Panc1 (cell line): Measurements from ENCODE around the gene PPP2R2B. TPM values are rescaled to one million over a fixed set of nuclear protein-coding genes. Genes with fewer than 3 reads are reported as not detected.

Source experiments
- ATAC-seq: fragments of 200-7000 bp; cut with Tn5 transposase; 2 replicates; pipeline ENCODE4 v1.9.1; 2020; ENCODE audit warnings: mild to moderate bottlenecking, moderate library complexity
- BruUV-seq: library from RNA; stranded (reverse); fragments of 400-500 nt; replicated peaks from 2 replicates; lab custom pipeline; 2021; lab: Mats Ljungman, UMichigan
- CTCF ChIA-PET: fragments of 300-600 bp; sonication (Branson Sonifier 250); formaldehyde crosslinking; loops from one replicate; lab custom pipeline; 2022; ENCODE audit warnings: antibody characterized with exemption; lab: Charles Lee
- POLR2A ChIA-PET: fragments of 300-600 bp; sonication (Branson Sonifier 250); formaldehyde crosslinking; loops from one replicate; lab custom pipeline; 2022; ENCODE audit warnings: antibody characterized with exemption; lab: Charles Lee
- DNase-seq: peaks from one replicate; pipeline ENCODE4 v3.0.0-alpha.2; 2010; ENCODE audit warnings: low read depth, low spot score
- H3K27ac ChIP-seq: 2 replicates; pipeline ENCODE4 v1.5.1; 2011; ENCODE audit warnings: mild to moderate bottlenecking, low read length, inconsistent platforms
- H3K27me3 ChIP-seq: fragments of 200-500 bp; sonication (Bioruptor generic); 2 replicates; pipeline ENCODE4 v1.6.0; 2014; ENCODE audit warnings: low read length, inconsistent platforms; ENCODE audit not compliant: control insufficient read depth, insufficient read depth
- H3K36me3 ChIP-seq: fragments of 200-500 bp; sonication (Bioruptor generic); 2 replicates; pipeline ENCODE4 v1.5.1; 2014; ENCODE audit warnings: inconsistent platforms, mild to moderate bottlenecking, low read length, moderate library complexity; ENCODE audit not compliant: control insufficient read depth, insufficient read depth
- H3K4me1 ChIP-seq: 2 replicates; pipeline ENCODE4 v1.5.1; 2011; ENCODE audit warnings: inconsistent platforms, mild to moderate bottlenecking, low read length, moderate library complexity; ENCODE audit not compliant: control insufficient read depth, insufficient read depth
- H3K4me3 ChIP-seq, 2 experiments: 2 replicates each; pipeline ENCODE4 v1.5.1; 2011 to 2012; ENCODE audit warnings: low read depth in 2 of 2, low read length in 2 of 2, mild to moderate bottlenecking in 2 of 2, inconsistent platforms in 1 of 2, moderate library complexity in 1 of 2
- H3K9me3 ChIP-seq: fragments of 200-500 bp; sonication (Bioruptor generic); 2 replicates; pipeline ENCODE4 v1.5.1; 2014; ENCODE audit warnings: low read depth, mild to moderate bottlenecking, inconsistent platforms, low read length, moderate library complexity; ENCODE audit not compliant: control insufficient read depth, insufficient read depth
- POLR2AphosphoS5 ChIP-seq: IDR thresholded peaks from 2 replicates; pipeline ENCODE4 v1.6.1; 2012; ENCODE audit warnings: mild to moderate bottlenecking, low read depth, low read length, moderate library complexity
- REST ChIP-seq, 2 experiments: IDR thresholded peaks; 2 replicates each; pipeline ENCODE4 v1.6.1; 2011 to 2012; ENCODE audit warnings: low read depth in 2 of 2, control low read depth in 1 of 2, low read length in 1 of 2, mild to moderate bottlenecking in 1 of 2, moderate library complexity in 1 of 2; ENCODE audit not compliant: insufficient read depth in 1 of 2
- SIN3A ChIP-seq: IDR thresholded peaks from 2 replicates; pipeline ENCODE4 v1.6.1; 2012; ENCODE audit warnings: low read depth, mild to moderate bottlenecking, low read length, moderate library complexity, borderline replicate concordance; ENCODE audit not compliant: insufficient read depth
- TCF7L2 ChIP-seq: IDR thresholded peaks from 2 replicates; pipeline ENCODE4 v1.6.1; 2011; ENCODE audit warnings: mild to moderate bottlenecking, low read depth, low read length, inconsistent platforms
- in situ Hi-C: cut with HindIII; loops from 2 replicates; pipeline ENCODE4 v1.10.0; 2016; ENCODE audit warnings: low sequenced_read_pairs, low pct_unique_long_range_greater_than_20kb
- intact Hi-C: fragments of 100-400 bp; cut with micrococcal nuclease; formaldehyde crosslinking; loops from one replicate; pipeline ENCODE4 v1.10.0; 2022; ENCODE audit not compliant: unreplicated experiment
- total RNA-seq: library from RNA; stranded (reverse); gene quantifications from one replicate; pipeline ENCODE4 v1.2.1, GENCODE V29; 2021; ENCODE audit not compliant: unreplicated experiment
- TF ChIP-seq, protein P1 (sequence below): fragments of 450-650 bp; IDR thresholded peaks from 2 replicates; pipeline ENCODE4 v1.5.1; 2017; ENCODE audit warnings: mild to moderate bottlenecking

Gene PPP2R2B
- total RNA-seq, 1 experiment from 2014 or later, result 8.8 TPM

- Histone ChIP-seq H3K27me3 (no peaks in the 10 kb centered on the region), H3K27ac (no peak overlapping the region), H3K4me1 (no peaks in the 10 kb centered on the region; the same call in 1 of the 2 replicates), H3K4me3 (no peak overlapping the region), H3K36me3 (no peaks in the 10 kb centered on the region), H3K9me3 (no peaks in the 10 kb centered on the region)
- ChIA-PET POLR2A (no interaction called here), CTCF (no interaction called here)
- DNase-seq (no peak), ATAC-seq (no peak)
- in situ Hi-C loops (no loop called here), intact Hi-C loops (no loop called here)
- no peak for TF ChIP-seq REST (IDR thresholded peaks at IDR 0.05; ENCODE audit: insufficient read depth in 1 of 2, low read depth in 2 of 2, low read length in 1 of 2)
- TF ChIP-seq TCF7L2, result no peak
- no peak for TF ChIP-seq SIN3A
- TF ChIP-seq, protein P1, sequence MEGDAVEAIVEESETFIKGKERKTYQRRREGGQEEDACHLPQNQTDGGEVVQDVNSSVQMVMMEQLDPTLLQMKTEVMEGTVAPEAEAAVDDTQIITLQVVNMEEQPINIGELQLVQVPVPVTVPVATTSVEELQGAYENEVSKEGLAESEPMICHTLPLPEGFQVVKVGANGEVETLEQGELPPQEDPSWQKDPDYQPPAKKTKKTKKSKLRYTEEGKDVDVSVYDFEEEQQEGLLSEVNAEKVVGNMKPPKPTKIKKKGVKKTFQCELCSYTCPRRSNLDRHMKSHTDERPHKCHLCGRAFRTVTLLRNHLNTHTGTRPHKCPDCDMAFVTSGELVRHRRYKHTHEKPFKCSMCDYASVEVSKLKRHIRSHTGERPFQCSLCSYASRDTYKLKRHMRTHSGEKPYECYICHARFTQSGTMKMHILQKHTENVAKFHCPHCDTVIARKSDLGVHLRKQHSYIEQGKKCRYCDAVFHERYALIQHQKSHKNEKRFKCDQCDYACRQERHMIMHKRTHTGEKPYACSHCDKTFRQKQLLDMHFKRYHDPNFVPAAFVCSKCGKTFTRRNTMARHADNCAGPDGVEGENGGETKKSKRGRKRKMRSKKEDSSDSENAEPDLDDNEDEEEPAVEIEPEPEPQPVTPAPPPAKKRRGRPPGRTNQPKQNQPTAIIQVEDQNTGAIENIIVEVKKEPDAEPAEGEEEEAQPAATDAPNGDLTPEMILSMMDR, result no peak
- no peak for TF ChIP-seq POLR2AphosphoS5
- BruUV-seq, result no TSS peak
Measured at GRCh38 chr5:146758938-146759337, 119.6 kb downstream of the PPP2R2B start.

GRCh38 chr5:146758076-146758475, 120.5 kb downstream of the PPP2R2B start:
- no peak overlapping the region for H3K27ac ChIP-seq
- no peak for ATAC-seq
- no peaks in the 10 kb centered on the region; the same call in 1 of the 2 replicates for H3K4me1 ChIP-seq
- in situ Hi-C loops, result no loop called here
- H3K9me3 ChIP-seq, result no peaks in the 10 kb centered on the region
- BruUV-seq, result no TSS peak
- TF ChIP-seq REST (IDR thresholded peaks at IDR 0.05; ENCODE audit: insufficient read depth in 1 of 2, low read depth in 2 of 2, low read length in 1 of 2) (no peak), POLR2AphosphoS5 (no peak), TCF7L2 (no peak), SIN3A (no peak)
- TF ChIP-seq, protein P1, result no peak
- DNase-seq, result no peak
- intact Hi-C loops, result no loop called here
- ChIA-PET CTCF (no interaction called here), POLR2A (no interaction called here)
- H3K36me3 ChIP-seq, result no peaks in the 10 kb centered on the region
- H3K4me3 ChIP-seq, result no peak overlapping the region
- no peaks in the 10 kb centered on the region for H3K27me3 ChIP-seq
